SK-N-MC (cell line): ENCODE results near the gene CNTN3.

ENCODE experiments used
- EZH2 ChIP-seq: fragments of 200-600 bp; sonication (generic); IDR thresholded peaks from one replicate; pipeline ENCODE4 v1.6.1; 2017; ENCODE audit warnings: antibody characterized with exemption
- FOXP2 ChIP-seq: optimal IDR thresholded peaks from 2 replicates; pipeline ENCODE3; 2011; ENCODE audit warnings: mild to moderate bottlenecking, moderate library complexity; ENCODE audit not compliant: insufficient read depth; ENCODE audit errors: extremely low read length, control extremely low read depth

DNA sequence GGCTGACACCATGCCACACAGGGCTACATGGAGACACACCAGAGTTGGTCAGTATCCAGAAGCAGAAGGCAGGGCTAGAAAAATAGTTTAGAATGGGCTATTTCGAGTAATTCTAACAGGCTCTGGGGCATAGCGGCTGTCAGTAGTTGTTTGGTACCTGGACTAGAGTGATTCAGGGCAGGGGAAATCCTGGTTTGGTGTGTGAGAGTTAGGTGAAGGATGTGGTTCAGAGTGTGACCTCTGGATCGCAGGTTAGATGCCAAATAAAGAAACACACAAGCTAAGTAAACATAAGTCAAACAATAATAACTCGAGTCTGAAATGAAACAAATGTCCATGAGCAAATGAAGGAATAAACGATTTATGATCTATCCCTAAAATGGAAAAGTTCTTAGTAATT lies 31.5 kb downstream of the CNTN3 start:
- TF ChIP-seq EZH2 (no peak), FOXP2 (no peak)
